SU-DHL-6 (cell line): ENCODE results near the gene EIF5.
A peak's percentile ranks its signal among the peaks of the same experiment; 100 is the strongest.

Experiments used
- H2AFZ ChIP-seq: fragments of 200-600 bp; sonication (generic); 2 replicates; pipeline ENCODE4 v1.6.1; 2014; ENCODE audit warnings: low read depth, mild to moderate bottlenecking, moderate library complexity, mixed read lengths, antibody characterized with exemption, low read length; ENCODE audit not compliant: severe bottlenecking
- H3F3A ChIP-seq: fragments of 200-600 bp; shearing (Covaris generic); 2 replicates; pipeline ENCODE4 v1.6.0; 2016; ENCODE audit warnings: antibody characterized with exemption, mild to moderate bottlenecking; ENCODE audit not compliant: insufficient read depth
- H3K27ac ChIP-seq: fragments of 200-600 bp; sonication (generic); 2 replicates; pipeline ENCODE4 v1.5.1; 2016; ENCODE audit warnings: low read depth, mild to moderate bottlenecking, low read length, moderate library complexity, mixed read lengths
- H3K27me3 ChIP-seq: fragments of 200-600 bp; sonication (generic), shearing (Covaris generic); 2 replicates; pipeline ENCODE4 v1.6.0; 2014; ENCODE audit warnings: mild to moderate bottlenecking, low read length
- H3K36me3 ChIP-seq: fragments of 200-600 bp; sonication (generic); 2 replicates; pipeline ENCODE4 v1.6.1; 2014; ENCODE audit warnings: mild to moderate bottlenecking, low read length, mixed read lengths
- H3K4me2 ChIP-seq: fragments of 300-600, 200-600 bp; shearing (Covaris generic), sonication (generic); 2 replicates; pipeline ENCODE4 v1.6.0; 2014; ENCODE audit warnings: low read length, low read depth, mild to moderate bottlenecking; ENCODE audit not compliant: poor library complexity, severe bottlenecking
- H3K4me3 ChIP-seq: fragments of 200-600 bp; sonication (generic); 2 replicates; pipeline ENCODE4 v1.5.1; 2014; ENCODE audit warnings: antibody characterized with exemption, low read length, mild to moderate bottlenecking, mixed read lengths; ENCODE audit not compliant: insufficient read depth, poor library complexity, severe bottlenecking
- H3K79me2 ChIP-seq: fragments of 200-600 bp; sonication (generic); 2 replicates; pipeline ENCODE4 v1.6.1; 2014; ENCODE audit warnings: mild to moderate bottlenecking, low read length, moderate library complexity; ENCODE audit not compliant: insufficient read depth
- H3K9ac ChIP-seq: fragments of 200-600 bp; sonication (generic); 2 replicates; pipeline ENCODE4 v1.7.0; 2014; ENCODE audit warnings: mild to moderate bottlenecking, low read length
- H3K9me2 ChIP-seq: fragments of 200-600 bp; sonication (generic); replicated peaks from 2 replicates; pipeline ENCODE4 v1.6.1; 2014; ENCODE audit warnings: low read length; ENCODE audit not compliant: insufficient read depth
- H3K9me3 ChIP-seq: fragments of 200-600 bp; sonication (generic); 2 replicates; pipeline ENCODE4 v1.6.1; 2014; ENCODE audit warnings: low read length, mixed read lengths; ENCODE audit not compliant: insufficient read depth
- H4K20me1 ChIP-seq: fragments of 200-600 bp; sonication (generic); 2 replicates; pipeline ENCODE4 v1.6.1; 2014; ENCODE audit warnings: low read depth, mild to moderate bottlenecking, antibody characterized with exemption, low read length, moderate library complexity, mixed read lengths
- EZH2phosphoT487 ChIP-seq: fragments of 200-600 bp; sonication (generic), shearing (Covaris generic); conservative IDR thresholded peaks from 2 replicates; pipeline ENCODE4 v1.6.1; 2018; ENCODE audit warnings: mild to moderate bottlenecking, antibody characterized with exemption, low read length, moderate library complexity, mixed read lengths
- TF ChIP-seq, protein P1 (sequence below): fragments of 200-600 bp; sonication (generic); IDR thresholded peaks from one replicate; pipeline ENCODE4 v1.5.1; 2017; ENCODE audit warnings: antibody characterized with exemption, mild to moderate bottlenecking, low read length, moderate library complexity; ENCODE audit not compliant: insufficient read depth, poor library complexity, severe bottlenecking

The EIF5 gene

DNA sequence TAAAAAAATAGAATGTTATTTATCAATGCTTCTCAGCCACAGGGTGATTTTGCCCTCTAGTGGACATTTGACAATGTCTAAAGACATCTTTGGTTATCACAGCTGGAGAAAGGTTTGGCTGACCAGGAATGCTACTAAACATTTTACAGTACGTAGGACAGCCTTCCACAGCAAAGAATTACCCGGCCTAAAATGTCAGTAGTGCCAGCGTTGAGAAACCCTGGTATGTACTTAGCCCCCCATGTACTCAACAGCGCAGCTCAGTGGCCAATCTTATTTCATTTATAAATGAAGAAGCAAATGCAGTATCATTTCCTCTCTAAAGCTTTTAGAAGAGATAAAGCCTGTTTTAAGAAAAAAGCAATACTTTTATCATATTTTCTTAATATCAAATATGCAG, 57.0 kb downstream of the EIF5 start:
- Histone ChIP-seq H4K20me1 (peaks cover 15% of the 10 kb centered on the region), H3K27me3 (no peaks in the 10 kb centered on the region), H3K9ac (no peak overlapping the region), H3K79me2 (peaks cover 96% of the 10 kb centered on the region), H3K36me3 (no peaks in the 10 kb centered on the region), H3K9me2 (no peaks in the 10 kb centered on the region), H2AFZ (no peak overlapping the region), H3F3A (peaks cover 13% of the 10 kb centered on the region), H3K4me3 (no peak overlapping the region), H3K4me2 (peak overlapping the region; percentile 25), H3K9me3 (no peaks in the 10 kb centered on the region), H3K27ac (no peak overlapping the region)
- TF ChIP-seq EZH2phosphoT487, result no peak
- TF ChIP-seq, protein P1, sequence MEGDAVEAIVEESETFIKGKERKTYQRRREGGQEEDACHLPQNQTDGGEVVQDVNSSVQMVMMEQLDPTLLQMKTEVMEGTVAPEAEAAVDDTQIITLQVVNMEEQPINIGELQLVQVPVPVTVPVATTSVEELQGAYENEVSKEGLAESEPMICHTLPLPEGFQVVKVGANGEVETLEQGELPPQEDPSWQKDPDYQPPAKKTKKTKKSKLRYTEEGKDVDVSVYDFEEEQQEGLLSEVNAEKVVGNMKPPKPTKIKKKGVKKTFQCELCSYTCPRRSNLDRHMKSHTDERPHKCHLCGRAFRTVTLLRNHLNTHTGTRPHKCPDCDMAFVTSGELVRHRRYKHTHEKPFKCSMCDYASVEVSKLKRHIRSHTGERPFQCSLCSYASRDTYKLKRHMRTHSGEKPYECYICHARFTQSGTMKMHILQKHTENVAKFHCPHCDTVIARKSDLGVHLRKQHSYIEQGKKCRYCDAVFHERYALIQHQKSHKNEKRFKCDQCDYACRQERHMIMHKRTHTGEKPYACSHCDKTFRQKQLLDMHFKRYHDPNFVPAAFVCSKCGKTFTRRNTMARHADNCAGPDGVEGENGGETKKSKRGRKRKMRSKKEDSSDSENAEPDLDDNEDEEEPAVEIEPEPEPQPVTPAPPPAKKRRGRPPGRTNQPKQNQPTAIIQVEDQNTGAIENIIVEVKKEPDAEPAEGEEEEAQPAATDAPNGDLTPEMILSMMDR, result peak; percentile 97

DNA sequence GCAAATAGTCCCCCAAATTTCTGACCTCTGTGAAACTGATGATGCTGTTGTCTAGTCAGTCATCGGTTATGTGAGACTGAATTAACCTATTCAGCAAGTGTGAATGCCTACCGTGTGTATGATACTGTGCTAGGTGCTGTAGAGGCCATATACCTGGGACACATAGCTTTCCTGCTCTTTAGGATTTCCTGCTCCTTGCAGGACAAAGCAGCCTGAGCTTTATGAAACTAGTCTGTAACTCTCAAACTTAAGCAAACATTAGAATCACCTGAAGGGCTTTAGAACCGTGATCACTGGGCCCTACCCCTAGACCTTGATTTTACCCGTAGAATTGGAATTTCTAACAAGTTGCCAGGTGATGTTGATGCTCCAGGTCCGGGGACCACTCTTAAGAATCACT, 58.1 kb downstream of the EIF5 start:
- no peak overlapping the region for H2AFZ ChIP-seq
- no peak for TF ChIP-seq EZH2phosphoT487
- TF ChIP-seq, protein P1, result no peak
- peaks cover 96% of the 10 kb centered on the region for H3K79me2 ChIP-seq
- peaks cover 20% of the 10 kb centered on the region for H4K20me1 ChIP-seq
- H3K27me3 ChIP-seq, result no peaks in the 10 kb centered on the region
- H3K9me3 ChIP-seq, result no peaks in the 10 kb centered on the region
- no peak overlapping the region for H3K27ac ChIP-seq
- peaks cover 13% of the 10 kb centered on the region for H3F3A ChIP-seq
- no peak overlapping the region for H3K4me3 ChIP-seq
- no peaks in the 10 kb centered on the region for H3K9me2 ChIP-seq
- H3K4me2 ChIP-seq, result no peak overlapping the region
- no peak overlapping the region for H3K9ac ChIP-seq
- no peaks in the 10 kb centered on the region for H3K36me3 ChIP-seq

DNA sequence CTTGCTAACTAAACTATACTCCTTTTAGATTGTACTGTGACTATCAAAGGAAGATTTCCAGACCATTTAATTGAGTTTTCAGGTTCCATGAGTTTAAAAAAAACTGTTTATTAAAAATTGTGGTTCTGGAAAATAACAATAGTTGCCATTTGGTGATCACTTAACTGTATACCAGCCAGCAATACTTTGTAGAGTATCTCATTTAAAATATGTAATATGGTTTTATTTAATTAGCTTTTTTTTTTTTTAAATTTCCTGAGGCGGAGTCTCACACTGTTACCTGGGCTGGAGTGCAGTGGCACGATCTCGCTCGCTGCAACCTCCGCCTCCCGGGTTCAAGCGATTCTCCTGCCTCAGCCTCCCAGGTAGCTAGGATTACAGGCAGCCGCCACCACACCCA, 58.5 kb downstream of the EIF5 start:
- H4K20me1 ChIP-seq, result peaks cover 20% of the 10 kb centered on the region
- no peak overlapping the region for H3K9ac ChIP-seq
- H3K27ac ChIP-seq, result no peak overlapping the region
- H3K27me3 ChIP-seq, result no peaks in the 10 kb centered on the region
- no peak overlapping the region for H3K4me3 ChIP-seq
- H3K36me3 ChIP-seq, result no peaks in the 10 kb centered on the region
- no peak overlapping the region for H3K4me2 ChIP-seq
- H3F3A ChIP-seq, result peaks cover 13% of the 10 kb centered on the region
- H3K9me3 ChIP-seq, result no peaks in the 10 kb centered on the region
- no peak overlapping the region for H2AFZ ChIP-seq
- H3K79me2 ChIP-seq, result peaks cover 96% of the 10 kb centered on the region
- H3K9me2 ChIP-seq, result no peaks in the 10 kb centered on the region
- TF ChIP-seq EZH2phosphoT487, result no peak
- TF ChIP-seq, protein P1, result no peak
